CD4-positive, alpha-beta memory T cell (primary cell): Measurements from ENCODE around the gene INVS. TPM values are rescaled to one million over a fixed set of nuclear protein-coding genes. Genes with fewer than 3 reads are reported as not detected.
"Not testable (repeated sequence)": the region's sequence is repeated elsewhere in the genome, so short reads cannot be mapped to it uniquely, and the experiment has no call there.

ENCODE experiments used
- CTCF ChIA-PET: fragments of 350-600 bp; sonication (Branson Sonifier 250); formaldehyde crosslinking; loops from one replicate; lab custom pipeline; 2021; ENCODE audit warnings: inconsistent platforms; ENCODE audit not compliant: partially characterized antibody; lab: Charles Lee
- POLR2A ChIA-PET: fragments of 350-600 bp; sonication (Branson Sonifier 250); formaldehyde crosslinking; loops from one replicate; lab custom pipeline; 2021; ENCODE audit not compliant: partially characterized antibody; lab: Charles Lee
- DNase-seq, 5 donors: peaks; one replicate each; pipeline versions ENCODE4 v3.0.0 to v3.0.0-alpha.2; 2020 to 2022; ENCODE audit warnings: mixed read lengths in 1 of 5
- H3K27ac ChIP-seq: one replicate; pipeline ENCODE4 v1.7.0; 2013; ENCODE audit warnings: low read depth, low read length
- H3K27me3 ChIP-seq: 2 replicates; pipeline ENCODE4 v1.7.0; 2013; ENCODE audit warnings: mild to moderate bottlenecking, low read length, moderate library complexity; ENCODE audit not compliant: insufficient read depth
- H3K36me3 ChIP-seq: 2 replicates; pipeline ENCODE4 v1.7.0; 2013; ENCODE audit warnings: mild to moderate bottlenecking, low read length, moderate library complexity; ENCODE audit not compliant: insufficient read depth
- H3K4me1 ChIP-seq: 2 replicates; pipeline ENCODE4 v1.7.0; 2013; ENCODE audit warnings: mild to moderate bottlenecking, low read length, moderate library complexity; ENCODE audit not compliant: insufficient read depth
- H3K4me3 ChIP-seq, 2 donors: one replicate each; pipeline ENCODE4 v1.7.0; 2013; ENCODE audit warnings: low read length in 2 of 2, mild to moderate bottlenecking in 1 of 2
- H3K9me3 ChIP-seq, 2 donors: one replicate each; pipeline ENCODE4 v1.7.0; 2013; ENCODE audit warnings: low read length in 2 of 2, control low read depth in 1 of 2; ENCODE audit not compliant: control insufficient read depth in 1 of 2
- H3K27ac Mint-ChIP-seq, 7 donors: one replicate each; pipeline ENCODE4 v1.8.0; 2020 to 2021; ENCODE audit warnings: mixed read lengths in 7 of 7, mild to moderate bottlenecking in 6 of 7, inconsistent platforms in 3 of 7, moderate library complexity in 3 of 7
- H3K27me3 Mint-ChIP-seq, 2 donors: one replicate each; pipeline ENCODE4 v1.8.0; 2020 to 2021; ENCODE audit warnings: mixed read lengths in 2 of 2
- H3K36me3 Mint-ChIP-seq, 2 donors: one replicate each; pipeline ENCODE4 v1.8.0; 2020 to 2021; ENCODE audit warnings: mixed read lengths in 2 of 2, inconsistent platforms in 1 of 2, mild to moderate bottlenecking in 1 of 2
- H3K4me1 Mint-ChIP-seq, 4 donors: one replicate each; pipeline ENCODE4 v1.8.0; 2020 to 2021; ENCODE audit warnings: mixed read lengths in 4 of 4, mild to moderate bottlenecking in 1 of 4
- H3K4me3 Mint-ChIP-seq, 8 donors: one replicate each; pipeline ENCODE4 v1.8.0; 2020 to 2021; ENCODE audit warnings: mixed read lengths in 8 of 8, mild to moderate bottlenecking in 7 of 8, moderate library complexity in 6 of 8, inconsistent platforms in 3 of 8
- H3K9me3 Mint-ChIP-seq, 8 donors: one replicate each; pipeline ENCODE4 v1.8.0; 2020 to 2021; ENCODE audit warnings: mixed read lengths in 8 of 8, mild to moderate bottlenecking in 5 of 8, inconsistent platforms in 3 of 8, moderate library complexity in 1 of 8
- intact Hi-C: fragments of 100-400 bp; cut with micrococcal nuclease; formaldehyde crosslinking; loops from one replicate; pipeline ENCODE4 v1.15.1; 2023
- polyA plus RNA-seq, 2 donors: library from polyadenylated mRNA; unstranded; fragments of 300-500 nt; fragmentation: Illumina TruSeq; gene quantifications; one replicate each; pipeline ENCODE4 v1.2.3, GENCODE V29; 2021
- total RNA-seq, 2 experiments: library from RNA; stranded (reverse); gene quantifications; one replicate each; pipeline ENCODE4 v1.2.3, GENCODE V29; 2021

Gene INVS
- total and polyA plus RNA-seq, 4 experiments from 2014 or later: 6.5 to 22.9 (median 13.3) TPM

DNA sequence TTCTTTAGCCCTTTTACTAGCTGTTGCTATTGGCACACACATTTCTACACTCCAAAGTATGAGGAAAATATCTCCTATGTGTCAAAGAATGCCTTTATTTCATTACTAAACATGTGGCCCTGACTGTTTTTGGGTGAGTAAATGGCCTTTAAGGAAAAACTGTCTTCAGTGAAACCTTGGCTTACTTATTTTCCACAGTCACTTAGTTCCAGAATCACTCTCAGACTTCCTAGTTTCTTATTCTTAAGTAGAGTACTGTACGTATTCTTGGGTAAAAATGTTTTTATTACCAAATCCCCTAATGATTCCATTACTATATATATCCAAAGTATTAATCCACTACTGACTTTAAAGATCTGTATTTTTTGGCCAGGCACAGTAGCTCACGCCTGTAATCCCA, 27.8 kb upstream of the INVS start:
- CTCF ChIA-PET: interaction anchor here (0.6 to 1.5 kb wide), 2 partner anchors 9 to 142 kb away, joined by 3 read pairs; no protein-coding TSS in a partner anchor
- POLR2A ChIA-PET: no interaction called here

DNA sequence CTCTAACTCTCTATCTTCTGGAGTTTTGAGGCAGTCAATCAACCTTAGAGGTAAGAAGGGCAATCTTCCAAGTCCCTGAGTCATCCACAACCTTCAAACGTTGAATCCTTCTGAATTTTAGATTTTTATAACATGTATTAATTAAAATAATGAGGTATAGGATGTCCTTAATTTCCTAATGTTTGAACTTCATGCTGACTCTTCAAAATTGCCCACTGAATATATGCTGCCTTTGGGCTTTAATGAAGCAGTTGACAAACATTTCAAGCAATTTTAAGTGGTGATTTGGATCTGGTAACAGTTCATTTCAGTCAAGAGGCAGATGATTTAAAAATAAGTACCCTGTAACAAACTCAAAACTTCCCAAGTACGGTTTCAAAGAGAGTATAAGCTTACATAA, 26.2 kb upstream of the INVS start:
- peaks cover 4% of the 10 kb centered on the region for H3K4me1 ChIP-seq
- no peak for DNase-seq
- H3K4me3 Mint-ChIP-seq: no peak overlapping the region
- peaks cover 5 to 10% of the 10 kb centered on the region in 2 donors for H3K36me3 Mint-ChIP-seq
- no peak overlapping the region for H3K4me3 ChIP-seq
- ChIA-PET POLR2A (no interaction called here), CTCF (no interaction called here)
- H3K27me3 ChIP-seq: no peaks in the 10 kb centered on the region
- no peaks in the 10 kb centered on the region for H3K9me3 ChIP-seq
- no peaks in the 10 kb centered on the region for H3K9me3 Mint-ChIP-seq
- H3K4me1 Mint-ChIP-seq: peaks cover 22 to 52% (median 36%) of the 10 kb centered on the region in 4 donors
- H3K27me3 Mint-ChIP-seq: no peaks in the 10 kb centered on the region
- no peaks in the 10 kb centered on the region for H3K36me3 ChIP-seq
- intact Hi-C loops: no loop called here
- H3K27ac ChIP-seq: no peak overlapping the region
- peak overlapping the region in 1 of 7 donors; percentile 71 for H3K27ac Mint-ChIP-seq

More for the DNA sequence above, 27.8 kb upstream of the INVS start:
- no peak overlapping the region for H3K27ac Mint-ChIP-seq
- intact Hi-C loops: no loop called here
- no peak overlapping the region for H3K4me3 ChIP-seq
- H3K4me3 Mint-ChIP-seq: no peak overlapping the region
- H3K4me1 ChIP-seq: peaks cover 9% of the 10 kb centered on the region
- H3K36me3 Mint-ChIP-seq: peaks cover 2 to 11% of the 10 kb centered on the region in 2 donors
- H3K36me3 ChIP-seq: no peaks in the 10 kb centered on the region
- DNase-seq: no peak
- no peaks in the 10 kb centered on the region for H3K27me3 ChIP-seq
- peaks cover 24 to 49% (median 37%) of the 10 kb centered on the region in 4 donors for H3K4me1 Mint-ChIP-seq
- no peaks in the 10 kb centered on the region for H3K9me3 ChIP-seq
- no peaks in the 10 kb centered on the region for H3K27me3 Mint-ChIP-seq
- no peak overlapping the region for H3K27ac ChIP-seq
- H3K9me3 Mint-ChIP-seq: no peaks in the 10 kb centered on the region

DNA sequence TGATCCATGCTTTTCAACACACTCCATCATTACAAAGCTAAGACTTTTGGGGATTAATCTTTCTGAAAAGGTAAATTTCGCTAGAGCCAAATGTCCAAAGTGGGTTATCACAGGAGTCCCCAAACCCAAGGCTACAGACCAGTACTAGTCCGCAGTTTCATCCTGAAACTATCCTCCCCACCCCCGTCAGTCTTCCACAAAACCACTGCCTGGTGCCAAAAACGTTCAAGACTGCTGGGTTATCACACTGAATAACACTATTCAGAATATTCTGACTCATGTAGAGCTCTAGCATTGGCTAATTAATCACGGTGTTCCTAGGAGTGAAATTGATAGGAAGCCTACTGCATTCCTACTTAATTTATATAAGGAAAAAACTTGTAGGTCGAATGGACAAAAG, 24.9 kb upstream of the INVS start:
- intact Hi-C loops: no loop called here
- Histone ChIP-seq H3K9me3 (no peaks in the 10 kb centered on the region), H3K36me3 (no peaks in the 10 kb centered on the region), H3K4me3 (no peak overlapping the region), H3K27me3 (no peaks in the 10 kb centered on the region), H3K4me1 (peaks cover 4% of the 10 kb centered on the region), H3K27ac (no peak overlapping the region)
- no peak for DNase-seq
- Mint-ChIP-seq H3K36me3 (peaks cover 8 to 15% of the 10 kb centered on the region in 2 donors), H3K9me3 (no peaks in the 10 kb centered on the region), H3K4me3 (no peak overlapping the region), H3K4me1 (peaks cover 25 to 58% (median 41%) of the 10 kb centered on the region in 4 donors), H3K27me3 (no peaks in the 10 kb centered on the region), H3K27ac (no peak overlapping the region)
- ChIA-PET CTCF (interaction anchor here (1.4 kb wide), 1 partner anchor 8 kb away, joined by 3 read pairs; no protein-coding TSS in a partner anchor), POLR2A (no interaction called here)

DNA sequence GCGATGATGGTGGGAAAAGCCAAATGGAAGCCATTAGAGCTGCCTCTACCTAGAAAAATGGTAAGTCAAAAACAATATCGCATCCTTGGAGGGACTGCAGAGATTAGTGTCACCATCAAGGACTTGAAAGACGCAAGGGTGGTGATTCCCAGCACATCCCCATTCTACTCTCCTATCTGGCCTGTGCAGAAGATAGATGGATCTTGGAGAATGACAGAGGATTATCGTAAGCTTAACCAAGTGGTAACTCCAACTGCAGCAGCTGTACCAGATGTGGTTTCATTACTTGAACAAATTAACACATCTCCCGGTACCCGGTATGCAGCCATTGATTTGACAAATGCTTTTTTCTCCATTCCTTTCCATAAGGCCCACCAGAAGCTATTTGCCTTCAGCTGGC, 24.1 kb upstream of the INVS start:
- Mint-ChIP-seq H3K4me1 (peaks cover 26 to 62% (median 43%) of the 10 kb centered on the region in 4 donors), H3K9me3 (no peaks in the 10 kb centered on the region), H3K36me3 (peaks cover 6 to 19% of the 10 kb centered on the region in 2 donors), H3K4me3 (no peak overlapping the region), H3K27ac (peak overlapping the region in 1 of 7 donors; percentile 15), H3K27me3 (no peaks in the 10 kb centered on the region)
- intact Hi-C loops: no loop called here
- DNase-seq: no peak
- Histone ChIP-seq H3K27me3 (no peaks in the 10 kb centered on the region), H3K4me1 (peaks cover 4% of the 10 kb centered on the region), H3K27ac (no peak overlapping the region), H3K9me3 (no peaks in the 10 kb centered on the region), H3K36me3 (no peaks in the 10 kb centered on the region), H3K4me3 (no peak overlapping the region)
- POLR2A ChIA-PET: no interaction called here
- CTCF ChIA-PET: interaction anchor here (1.4 kb wide), 1 partner anchor 9 kb away, joined by 3 read pairs; no protein-coding TSS in a partner anchor

GRCh38 chr9:100076256-100076655, 22.8 kb upstream of the INVS start:
- H3K4me1 ChIP-seq, DNase-seq, H3K27ac ChIP-seq, H3K9me3 Mint-ChIP-seq, POLR2A ChIA-PET, H3K4me3 ChIP-seq, H3K27me3 ChIP-seq, H3K27me3 Mint-ChIP-seq, H3K4me3 Mint-ChIP-seq, H3K9me3 ChIP-seq, CTCF ChIA-PET, H3K36me3 ChIP-seq, intact Hi-C loops: not testable (repeated sequence)
- Mint-ChIP-seq H3K36me3 (peaks cover 6 to 19% of the 10 kb centered on the region in 2 donors), H3K4me1 (peaks cover 31 to 65% (median 45%) of the 10 kb centered on the region in 4 donors), H3K27ac (peak overlapping the region in 1 of 7 donors; percentile 59)

- H3K9me3 Mint-ChIP-seq: no peaks in the 10 kb centered on the region
These were observed 16.3 kb upstream of the INVS start for GRCh38 chr9:100082782-100083181.

GRCh38 chr9:100083448-100084127, 15.5 kb upstream of the INVS start:
- Histone ChIP-seq H3K4me1 (peaks cover 67% of the 10 kb centered on the region), H3K9me3 (no peaks in the 10 kb centered on the region), H3K27ac (no peak overlapping the region), H3K36me3 (no peaks in the 10 kb centered on the region), H3K4me3 (no peak overlapping the region), H3K27me3 (no peaks in the 10 kb centered on the region)
- DNase-seq: no peak
- no peaks in the 10 kb centered on the region for H3K9me3 Mint-ChIP-seq
- peak overlapping the region in 6 of 7 donors; percentile 9 to 45 (median 18) for H3K27ac Mint-ChIP-seq
- CTCF ChIA-PET: interaction anchor here (1.1 kb wide), 1 partner anchor 56 kb away, joined by 3 read pairs; no protein-coding TSS in a partner anchor
- H3K27me3 Mint-ChIP-seq: no peaks in the 10 kb centered on the region
- POLR2A ChIA-PET: interaction anchor here (1.2 kb wide), 1 partner anchor 344 kb away, joined by 3 read pairs; no protein-coding TSS in a partner anchor
- peak overlapping the region in 6 of 8 donors; percentile 7 to 77 (median 29) for H3K4me3 Mint-ChIP-seq
- H3K4me1 Mint-ChIP-seq: peaks cover 60 to 75% (median 70%) of the 10 kb centered on the region in 4 donors
- H3K36me3 Mint-ChIP-seq: peaks cover 4 to 8% of the 10 kb centered on the region in 2 donors
- intact Hi-C loops: no loop called here

More at GRCh38 chr9:100082782-100083181, 16.3 kb upstream of the INVS start:
- no peaks in the 10 kb centered on the region for H3K9me3 ChIP-seq
- no peak overlapping the region for H3K27ac ChIP-seq
- H3K4me1 ChIP-seq: peaks cover 59% of the 10 kb centered on the region
- peak overlapping the region in 2 of 8 donors; percentile 53 to 67 for H3K4me3 Mint-ChIP-seq
- peaks cover 53 to 70% (median 64%) of the 10 kb centered on the region in 4 donors for H3K4me1 Mint-ChIP-seq
- H3K27me3 ChIP-seq: no peaks in the 10 kb centered on the region
- H3K36me3 Mint-ChIP-seq: peaks cover 4 to 9% of the 10 kb centered on the region in 2 donors
- no peaks in the 10 kb centered on the region for H3K27me3 Mint-ChIP-seq
- H3K36me3 ChIP-seq: no peaks in the 10 kb centered on the region
- H3K4me3 ChIP-seq: no peak overlapping the region
- H3K27ac Mint-ChIP-seq: peak overlapping the region in 2 of 7 donors; percentile 21 to 45
- POLR2A ChIA-PET: no interaction called here
- intact Hi-C loops: no loop called here
- no peak for DNase-seq
- CTCF ChIA-PET: no interaction called here
